Measurements from ENCODE around the gene RPL39. TPM values are rescaled to one million over a fixed set of nuclear protein-coding genes. Genes with fewer than 3 reads are reported as not detected.

RPL39 gene
- total RNA-seq, 1 experiment from 2014 or later: 1,778 TPM

DNA sequence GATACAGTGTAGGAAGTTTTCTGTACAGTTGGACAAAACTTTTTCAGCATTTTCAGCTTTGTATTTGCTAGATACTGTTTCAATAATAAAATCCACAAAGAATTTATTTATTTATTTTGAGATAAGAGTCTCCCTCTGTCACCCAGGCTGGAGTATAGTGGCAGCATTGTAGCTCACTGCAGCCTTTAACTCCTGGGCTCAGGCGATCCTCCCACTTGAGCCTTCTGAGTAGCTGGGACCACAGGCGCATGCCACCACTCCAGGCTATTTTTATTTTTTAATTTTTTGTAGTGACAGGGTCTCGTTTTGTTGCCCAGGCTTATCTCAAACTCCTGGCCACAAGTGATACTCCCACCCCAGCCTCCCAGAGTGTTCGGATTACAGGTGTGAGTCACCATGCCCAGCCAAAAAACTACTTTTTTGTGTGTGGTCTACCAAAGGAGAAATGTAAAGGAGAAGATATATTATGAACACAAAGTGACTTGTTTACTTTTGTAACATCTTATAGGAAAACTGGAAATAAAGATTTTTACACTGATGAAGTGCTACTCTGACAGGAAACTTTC, 46.1 kb downstream of the RPL39 start:
- intact Hi-C loops (cut with micrococcal nuclease; ENCODE audit: unreplicated experiment): no loop called here
- H3K9me3 Mint-ChIP-seq (ENCODE audit: low read depth, unreplicated experiment): no peaks in the 10 kb centered on the region
- H3K27me3 Mint-ChIP-seq (ENCODE audit: unreplicated experiment): no peaks in the 10 kb centered on the region
- BruUV-seq (replicated peaks): no TSS peak
- TF ChIP-seq, protein P1, sequence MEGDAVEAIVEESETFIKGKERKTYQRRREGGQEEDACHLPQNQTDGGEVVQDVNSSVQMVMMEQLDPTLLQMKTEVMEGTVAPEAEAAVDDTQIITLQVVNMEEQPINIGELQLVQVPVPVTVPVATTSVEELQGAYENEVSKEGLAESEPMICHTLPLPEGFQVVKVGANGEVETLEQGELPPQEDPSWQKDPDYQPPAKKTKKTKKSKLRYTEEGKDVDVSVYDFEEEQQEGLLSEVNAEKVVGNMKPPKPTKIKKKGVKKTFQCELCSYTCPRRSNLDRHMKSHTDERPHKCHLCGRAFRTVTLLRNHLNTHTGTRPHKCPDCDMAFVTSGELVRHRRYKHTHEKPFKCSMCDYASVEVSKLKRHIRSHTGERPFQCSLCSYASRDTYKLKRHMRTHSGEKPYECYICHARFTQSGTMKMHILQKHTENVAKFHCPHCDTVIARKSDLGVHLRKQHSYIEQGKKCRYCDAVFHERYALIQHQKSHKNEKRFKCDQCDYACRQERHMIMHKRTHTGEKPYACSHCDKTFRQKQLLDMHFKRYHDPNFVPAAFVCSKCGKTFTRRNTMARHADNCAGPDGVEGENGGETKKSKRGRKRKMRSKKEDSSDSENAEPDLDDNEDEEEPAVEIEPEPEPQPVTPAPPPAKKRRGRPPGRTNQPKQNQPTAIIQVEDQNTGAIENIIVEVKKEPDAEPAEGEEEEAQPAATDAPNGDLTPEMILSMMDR (IDR thresholded peaks at IDR 0.05; ENCODE audit: unreplicated experiment): no peak
- H3K4me3 Mint-ChIP-seq (ENCODE audit: low read depth, unreplicated experiment): no peak overlapping the region
- CTCF ChIA-PET: interaction anchor here (1.2 kb wide), 1 partner anchor 16 kb away, joined by 3 read pairs; no protein-coding TSS in a partner anchor
- no peak overlapping the region for H3K27ac Mint-ChIP-seq (ENCODE audit: unreplicated experiment)
- H3K4me1 Mint-ChIP-seq (ENCODE audit: low read depth, unreplicated experiment): no peaks in the 10 kb centered on the region
- no peak for DNase-seq
- H3K36me3 Mint-ChIP-seq (ENCODE audit: insufficient read depth, unreplicated experiment): no peaks in the 10 kb centered on the region

DNA sequence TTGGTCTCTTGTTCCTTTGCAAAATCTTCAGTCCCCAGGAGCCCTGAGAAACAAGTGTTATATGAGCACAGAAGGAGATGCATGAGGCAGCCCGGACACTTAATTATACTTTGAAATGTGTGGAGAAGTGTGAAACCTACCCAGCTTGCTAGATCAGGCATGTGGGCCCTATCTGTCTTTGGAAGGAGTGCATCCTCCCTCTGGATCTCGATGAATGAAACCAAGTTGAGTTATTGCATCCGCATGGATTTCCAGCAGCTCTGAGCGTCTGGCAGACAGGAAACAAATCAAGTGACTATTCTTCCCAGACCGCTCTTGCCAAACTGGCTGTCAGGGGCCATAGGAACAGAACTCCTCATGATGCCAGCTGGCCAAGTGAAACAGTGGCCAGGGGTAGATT, 52.7 kb downstream of the RPL39 start:
- CTCF ChIA-PET: no interaction called here
- intact Hi-C loops (cut with micrococcal nuclease; ENCODE audit: unreplicated experiment): no loop called here
- Mint-ChIP-seq H3K36me3 (ENCODE audit: insufficient read depth, unreplicated experiment) (no peaks in the 10 kb centered on the region), H3K27me3 (ENCODE audit: unreplicated experiment) (peaks cover 16% of the 10 kb centered on the region), H3K4me1 (ENCODE audit: low read depth, unreplicated experiment) (no peaks in the 10 kb centered on the region), H3K4me3 (ENCODE audit: low read depth, unreplicated experiment) (no peak overlapping the region), H3K27ac (ENCODE audit: unreplicated experiment) (no peak overlapping the region), H3K9me3 (ENCODE audit: low read depth, unreplicated experiment) (no peaks in the 10 kb centered on the region)
- no peak for DNase-seq
- TF ChIP-seq, protein P1 (IDR thresholded peaks at IDR 0.05; ENCODE audit: unreplicated experiment): no peak
- no TSS peak for BruUV-seq (replicated peaks)

Other genes with a start within 250 kb of the RPL39 start
- gene STEEP1, start 226.2 kb downstream of the RPL39 start, total RNA-seq (2022): 30.4 and 36.8 TPM in 2 replicates
- gene UBE2A, start 217.1 kb downstream of the RPL39 start, total RNA-seq (2022): 64.2 and 65.0 TPM in 2 replicates
- gene NKRF, start 185.2 kb downstream of the RPL39 start, total RNA-seq (2022): 17.8 and 18.0 TPM in 2 replicates
- 7.7 and 8.5 TPM in 2 replicates for gene SEPTIN6, start 98.5 kb downstream of the RPL39 start, total RNA-seq (2022)
- not detected in 2 replicates for gene SOWAHD, start 33.0 kb downstream of the RPL39 start, total RNA-seq (2022)
- 15.6 and 17.2 TPM in 2 replicates for gene UPF3B, start 61.3 kb upstream of the RPL39 start, total RNA-seq (2022)
- gene RNF113A, start 80.1 kb upstream of the RPL39 start, total RNA-seq (2022): 16.9 and 18.3 TPM in 2 replicates
- 77.5 and 79.6 TPM in 2 replicates for gene NDUFA1, start 80.2 kb upstream of the RPL39 start, total RNA-seq (2022)
- gene AKAP14, start 104.3 kb upstream of the RPL39 start, total RNA-seq (2022): not detected in 2 replicates
- 9.8 and 10.0 TPM in 2 replicates for gene NKAP, start 152.1 kb upstream of the RPL39 start, total RNA-seq (2022)

Data from Calu3 (cell line).